Lower leg skin (tissue), 3 donors: ENCODE results near the gene GPRC5D.

Experiments
- CTCF ChIP-seq, 3 donors: fragments of 450-650 bp; IDR thresholded peaks; one replicate each; pipeline ENCODE4 v1.5.1; 2016; ENCODE audit warnings: antibody characterized with exemption in 3 of 3, mild to moderate bottlenecking in 3 of 3, moderate library complexity in 2 of 3
- POLR2A ChIP-seq, 2 donors: fragments of 450-650 bp; IDR thresholded peaks; one replicate each; pipeline ENCODE4 v1.6.1; 2016 to 2017; ENCODE audit warnings: antibody characterized with exemption in 2 of 2, mild to moderate bottlenecking in 1 of 2, moderate library complexity in 1 of 2

DNA sequence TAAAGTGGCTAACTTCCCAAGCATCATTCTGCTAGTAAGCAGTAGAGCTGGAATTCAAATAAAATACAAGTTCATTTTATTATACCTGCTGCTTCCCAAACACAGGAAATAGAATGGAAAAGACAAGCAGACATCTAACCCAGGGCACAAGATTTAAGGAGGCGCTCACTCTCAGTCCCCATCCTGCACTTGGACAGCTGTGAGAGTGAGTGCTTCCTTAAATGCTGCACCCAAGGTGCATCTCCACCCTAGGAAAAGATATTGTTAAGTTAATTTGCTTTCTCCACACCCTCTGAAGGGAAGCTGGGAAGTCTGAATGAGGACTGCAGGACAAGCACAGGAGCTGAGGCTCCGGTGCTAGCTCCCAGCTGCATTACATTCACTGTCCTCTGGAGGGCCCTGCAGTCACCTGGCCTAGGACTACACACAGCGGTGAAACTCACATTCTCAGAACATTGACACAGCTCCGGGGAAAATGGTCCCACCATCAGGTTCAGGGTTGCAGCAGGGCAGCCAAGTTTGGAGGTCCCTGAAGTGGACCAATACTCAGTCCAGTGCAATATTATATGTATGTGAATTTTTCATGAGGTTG, 33.9 kb upstream of the GPRC5D start:
- TF ChIP-seq CTCF (IDR thresholded peaks at IDR 0.05), result no peak
- TF ChIP-seq POLR2A (IDR thresholded peaks at IDR 0.05), result no peak
